Right lobe of liver (tissue), 4 donors: ENCODE results near the gene PGAM5.

ENCODE experiments used
- POLR2A ChIP-seq: fragments of 450-650 bp; IDR thresholded peaks from one replicate; pipeline ENCODE4 v1.6.1; 2017; ENCODE audit warnings: antibody characterized with exemption, mild to moderate bottlenecking
- TF ChIP-seq, protein P1 (sequence below), 4 donors: fragments of 200-600 bp in 3 of 4; fragments of 450-650 bp in 1 of 4; IDR thresholded peaks; one replicate each; pipeline versions ENCODE4 v1.5.1 to v1.8.0; 2016 to 2022; ENCODE audit warnings: antibody characterized with exemption in 4 of 4, mild to moderate bottlenecking in 2 of 4
- donor health status: DM: no; HTN: no; CAD: no.
- donor health status: DM: no; HTN: no; CAD: no.
- donor health status: DM: no; HTN: yes; CAD: no.

DNA sequence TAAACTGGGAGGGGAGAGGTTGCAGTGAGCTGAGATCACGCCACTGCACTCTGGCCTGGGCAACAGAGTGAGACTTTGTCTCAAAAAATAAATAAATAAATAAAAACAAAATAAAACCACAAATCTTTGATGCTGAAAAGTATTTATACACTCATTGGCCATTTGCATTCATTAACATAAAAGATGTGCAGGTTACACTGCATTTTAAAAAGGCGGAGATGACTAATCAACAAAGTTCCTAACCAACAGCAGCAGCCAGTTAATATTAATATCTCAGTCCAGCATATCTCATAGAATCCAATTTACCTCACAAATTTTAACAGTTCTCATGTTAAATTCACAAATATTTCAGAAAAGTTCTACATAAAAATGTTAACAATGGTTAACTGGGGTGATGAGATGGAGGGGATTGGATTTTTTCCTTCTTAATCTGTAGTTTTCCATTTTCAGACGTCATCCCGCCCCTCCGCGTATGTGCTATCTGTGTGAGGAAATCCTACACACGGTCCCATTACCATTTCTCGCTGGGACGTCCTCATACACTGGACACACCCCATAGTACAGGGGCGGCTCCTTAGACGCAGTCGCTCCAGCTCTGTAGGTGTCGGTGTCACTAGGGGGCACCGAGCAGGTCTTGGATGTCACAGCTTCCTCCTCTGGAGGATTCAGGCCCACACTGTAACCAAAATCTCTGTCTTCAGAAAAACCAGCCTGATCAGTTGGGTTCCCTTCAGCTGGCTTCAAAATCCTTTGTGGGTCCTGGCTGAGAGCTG is 43.7 kb downstream of the PGAM5 start:
- TF ChIP-seq, protein P1, sequence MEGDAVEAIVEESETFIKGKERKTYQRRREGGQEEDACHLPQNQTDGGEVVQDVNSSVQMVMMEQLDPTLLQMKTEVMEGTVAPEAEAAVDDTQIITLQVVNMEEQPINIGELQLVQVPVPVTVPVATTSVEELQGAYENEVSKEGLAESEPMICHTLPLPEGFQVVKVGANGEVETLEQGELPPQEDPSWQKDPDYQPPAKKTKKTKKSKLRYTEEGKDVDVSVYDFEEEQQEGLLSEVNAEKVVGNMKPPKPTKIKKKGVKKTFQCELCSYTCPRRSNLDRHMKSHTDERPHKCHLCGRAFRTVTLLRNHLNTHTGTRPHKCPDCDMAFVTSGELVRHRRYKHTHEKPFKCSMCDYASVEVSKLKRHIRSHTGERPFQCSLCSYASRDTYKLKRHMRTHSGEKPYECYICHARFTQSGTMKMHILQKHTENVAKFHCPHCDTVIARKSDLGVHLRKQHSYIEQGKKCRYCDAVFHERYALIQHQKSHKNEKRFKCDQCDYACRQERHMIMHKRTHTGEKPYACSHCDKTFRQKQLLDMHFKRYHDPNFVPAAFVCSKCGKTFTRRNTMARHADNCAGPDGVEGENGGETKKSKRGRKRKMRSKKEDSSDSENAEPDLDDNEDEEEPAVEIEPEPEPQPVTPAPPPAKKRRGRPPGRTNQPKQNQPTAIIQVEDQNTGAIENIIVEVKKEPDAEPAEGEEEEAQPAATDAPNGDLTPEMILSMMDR (IDR thresholded peaks at IDR 0.05): no peak
- TF ChIP-seq POLR2A: no peak
